HCT116 (cell line): ENCODE measurements around the gene USP46.

ENCODE experiments used
- EGR1 ChIP-seq: IDR thresholded peaks from 2 replicates; pipeline ENCODE4 v1.6.1; 2012; ENCODE audit warnings: low read depth
- EZH2 ChIP-seq: fragments of 200-600 bp; sonication (generic); IDR thresholded peaks from 2 replicates; pipeline ENCODE4 v1.6.1; 2017; ENCODE audit warnings: antibody characterized with exemption, mixed run types
- POLR2A ChIP-seq: IDR thresholded peaks from 2 replicates; pipeline ENCODE4 v1.7.0; 2011; ENCODE audit warnings: borderline replicate concordance; ENCODE audit not compliant: insufficient read depth, insufficient read length; ENCODE audit errors: extremely low read depth
- SIN3A ChIP-seq: IDR thresholded peaks from 2 replicates; pipeline ENCODE4 v1.6.1; 2012; ENCODE audit warnings: low read depth
- TF ChIP-seq, protein P1 (sequence below), 3 experiments: fragments of 200-600 bp in 1 of 3; sonication (generic) in 1 of 3; IDR thresholded peaks in 2 of 3; conservative IDR thresholded peaks in 1 of 3; 2 replicates each; pipeline ENCODE4 v1.5.1; 2012 to 2017; ENCODE audit warnings: low read depth in 2 of 3, low read length in 2 of 3, antibody characterized with exemption in 1 of 3, borderline replicate concordance in 1 of 3, control low read depth in 1 of 3, mild to moderate bottlenecking in 1 of 3, mixed read lengths in 1 of 3, mixed run types in 1 of 3, moderate library complexity in 1 of 3; ENCODE audit not compliant: insufficient read depth in 1 of 3

DNA sequence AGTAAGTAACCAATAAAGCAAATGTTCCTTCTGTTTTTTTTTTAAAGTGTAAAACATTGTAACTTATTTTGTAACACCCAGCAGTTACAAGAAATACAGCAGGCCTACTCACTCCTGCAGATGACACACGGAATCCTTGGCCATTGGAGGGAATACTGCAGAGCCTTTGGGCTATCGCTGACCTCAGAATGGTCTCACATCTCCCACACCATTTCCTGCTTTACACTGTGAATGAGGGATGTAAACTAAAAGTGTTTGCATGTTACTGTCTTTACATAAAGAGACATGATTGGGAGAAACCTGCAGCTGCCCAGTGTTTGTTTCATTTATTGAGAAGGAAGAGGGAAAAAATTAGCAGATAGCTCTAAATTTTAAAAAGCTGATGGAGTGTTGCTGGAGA lies 64.1 kb downstream of the USP46 start:
- TF ChIP-seq POLR2A (no peak), EGR1 (no peak), SIN3A (no peak), EZH2 (no peak)
- TF ChIP-seq, protein P1, sequence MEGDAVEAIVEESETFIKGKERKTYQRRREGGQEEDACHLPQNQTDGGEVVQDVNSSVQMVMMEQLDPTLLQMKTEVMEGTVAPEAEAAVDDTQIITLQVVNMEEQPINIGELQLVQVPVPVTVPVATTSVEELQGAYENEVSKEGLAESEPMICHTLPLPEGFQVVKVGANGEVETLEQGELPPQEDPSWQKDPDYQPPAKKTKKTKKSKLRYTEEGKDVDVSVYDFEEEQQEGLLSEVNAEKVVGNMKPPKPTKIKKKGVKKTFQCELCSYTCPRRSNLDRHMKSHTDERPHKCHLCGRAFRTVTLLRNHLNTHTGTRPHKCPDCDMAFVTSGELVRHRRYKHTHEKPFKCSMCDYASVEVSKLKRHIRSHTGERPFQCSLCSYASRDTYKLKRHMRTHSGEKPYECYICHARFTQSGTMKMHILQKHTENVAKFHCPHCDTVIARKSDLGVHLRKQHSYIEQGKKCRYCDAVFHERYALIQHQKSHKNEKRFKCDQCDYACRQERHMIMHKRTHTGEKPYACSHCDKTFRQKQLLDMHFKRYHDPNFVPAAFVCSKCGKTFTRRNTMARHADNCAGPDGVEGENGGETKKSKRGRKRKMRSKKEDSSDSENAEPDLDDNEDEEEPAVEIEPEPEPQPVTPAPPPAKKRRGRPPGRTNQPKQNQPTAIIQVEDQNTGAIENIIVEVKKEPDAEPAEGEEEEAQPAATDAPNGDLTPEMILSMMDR (IDR thresholded peaks at IDR 0.05 in 2 of 3, conservative IDR thresholded peaks at IDR 0.05 in 1 of 3; ENCODE audit: borderline replicate concordance in 1 of 3, insufficient read depth in 1 of 3, low read depth in 2 of 3, low read length in 2 of 3), result no peak
